A673 (cell line): ENCODE measurements around the gene NFXL1.

Experiments used
- EZH2 ChIP-seq: fragments of 200-600 bp; sonication (generic); IDR thresholded peaks from 2 replicates; pipeline ENCODE4 v1.6.1; 2017; ENCODE audit warnings: borderline replicate concordance, low read depth, mild to moderate bottlenecking, mixed read lengths, antibody characterized with exemption, low read length; ENCODE audit not compliant: poor library complexity, severe bottlenecking
- TF ChIP-seq, protein P1 (sequence below): fragments of 300-800, 200-600 bp; sonication (generic); conservative IDR thresholded peaks from 2 replicates; pipeline ENCODE4 v1.5.1; 2017; ENCODE audit warnings: low read depth, mild to moderate bottlenecking, antibody characterized with exemption, low read length, moderate library complexity, mixed read lengths

DNA sequence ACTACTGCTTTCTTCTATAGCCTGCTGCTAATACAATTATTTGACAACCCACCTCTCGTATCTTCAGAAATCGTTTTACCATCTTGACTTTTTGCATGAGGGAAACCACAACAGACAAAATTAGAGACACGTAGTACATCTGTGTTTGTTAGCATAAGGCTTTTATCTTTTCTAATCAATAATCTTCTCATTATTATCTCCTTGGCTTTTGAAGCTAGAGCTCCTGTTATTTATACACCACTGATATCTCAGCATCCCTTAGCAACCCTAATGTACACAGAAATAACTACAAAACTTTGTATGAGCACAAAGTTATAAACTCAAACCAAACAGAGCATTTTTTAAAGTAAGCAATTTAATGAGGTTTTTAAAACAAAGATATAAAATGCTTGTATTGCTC, 116.2 kb downstream of the NFXL1 start:
- TF ChIP-seq, protein P1, sequence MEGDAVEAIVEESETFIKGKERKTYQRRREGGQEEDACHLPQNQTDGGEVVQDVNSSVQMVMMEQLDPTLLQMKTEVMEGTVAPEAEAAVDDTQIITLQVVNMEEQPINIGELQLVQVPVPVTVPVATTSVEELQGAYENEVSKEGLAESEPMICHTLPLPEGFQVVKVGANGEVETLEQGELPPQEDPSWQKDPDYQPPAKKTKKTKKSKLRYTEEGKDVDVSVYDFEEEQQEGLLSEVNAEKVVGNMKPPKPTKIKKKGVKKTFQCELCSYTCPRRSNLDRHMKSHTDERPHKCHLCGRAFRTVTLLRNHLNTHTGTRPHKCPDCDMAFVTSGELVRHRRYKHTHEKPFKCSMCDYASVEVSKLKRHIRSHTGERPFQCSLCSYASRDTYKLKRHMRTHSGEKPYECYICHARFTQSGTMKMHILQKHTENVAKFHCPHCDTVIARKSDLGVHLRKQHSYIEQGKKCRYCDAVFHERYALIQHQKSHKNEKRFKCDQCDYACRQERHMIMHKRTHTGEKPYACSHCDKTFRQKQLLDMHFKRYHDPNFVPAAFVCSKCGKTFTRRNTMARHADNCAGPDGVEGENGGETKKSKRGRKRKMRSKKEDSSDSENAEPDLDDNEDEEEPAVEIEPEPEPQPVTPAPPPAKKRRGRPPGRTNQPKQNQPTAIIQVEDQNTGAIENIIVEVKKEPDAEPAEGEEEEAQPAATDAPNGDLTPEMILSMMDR, result no peak
- TF ChIP-seq EZH2, result no peak
